Measurements from ENCODE around the gene IGFL1. TPM values are rescaled to one million over a fixed set of nuclear protein-coding genes. Genes with fewer than 3 reads are reported as not detected.

The IGFL1 gene
- total RNA-seq, 4 donors from 2014 or later, result not detected

GRCh38 chr19:46224773-46225172 is 4.8 kb upstream of the IGFL1 start:
- TF ChIP-seq CTCF (IDR thresholded peaks at IDR 0.05), result no peak
- no peak for TF ChIP-seq POLR2A (IDR thresholded peaks at IDR 0.05)
- no peak for TF ChIP-seq EP300 (IDR thresholded peaks at IDR 0.05)
- Histone ChIP-seq H3K9me3 (no peaks in the 10 kb centered on the region), H3K4me3 (no peak overlapping the region), H3K27me3 (peaks cover 0 to 44% of the 10 kb centered on the region in 2 donors), H3K27ac (no peak overlapping the region), H3K4me1 (peaks cover 0 to 17% (median 4%) of the 10 kb centered on the region in 4 donors), H3K36me3 (no peaks in the 10 kb centered on the region)
- no peak for DNase-seq (ENCODE audit: low spot score in 2 of 2)
- 80 to 91% methylated on average over 3 of the region's 3 CpGs for WGBS, 2 donors

- Histone ChIP-seq H3K27ac (no peak overlapping the region), H3K9me3 (no peaks in the 10 kb centered on the region), H3K4me3 (no peak overlapping the region), H3K27me3 (peaks cover 0 to 52% of the 10 kb centered on the region in 2 donors), H3K4me1 (peaks cover 0 to 17% (median 4%) of the 10 kb centered on the region in 4 donors), H3K36me3 (no peaks in the 10 kb centered on the region)
- 25 to 46% methylated on average over 5 of the region's 5 CpGs for WGBS, 2 donors
- TF ChIP-seq EP300 (IDR thresholded peaks at IDR 0.05) (no peak), POLR2A (IDR thresholded peaks at IDR 0.05) (no peak), CTCF (IDR thresholded peaks at IDR 0.05) (no peak)
- no peak for DNase-seq (ENCODE audit: low spot score in 2 of 2)
Measured at GRCh38 chr19:46225558-46226004, 4.0 kb upstream of the IGFL1 start.

GRCh38 chr19:46226438-46226973 is 3.0 kb upstream of the IGFL1 start:
- no peak overlapping the region for H3K27ac ChIP-seq
- no peaks in the 10 kb centered on the region for H3K9me3 ChIP-seq
- H3K27me3 ChIP-seq, result peaks cover 0 to 57% of the 10 kb centered on the region in 2 donors
- DNase-seq (ENCODE audit: low spot score in 2 of 2), result no peak
- peaks cover 0 to 17% (median 4%) of the 10 kb centered on the region in 4 donors for H3K4me1 ChIP-seq
- 65 to 66% methylated on average over 9 of the region's 9 CpGs for WGBS, 2 donors
- H3K36me3 ChIP-seq, result no peaks in the 10 kb centered on the region
- no peak overlapping the region for H3K4me3 ChIP-seq
- TF ChIP-seq EP300 (IDR thresholded peaks at IDR 0.05) (no peak), POLR2A (IDR thresholded peaks at IDR 0.05) (no peak), CTCF (IDR thresholded peaks at IDR 0.05) (no peak)

- Histone ChIP-seq H3K27ac (no peak overlapping the region), H3K4me3 (no peak overlapping the region), H3K9me3 (no peaks in the 10 kb centered on the region), H3K36me3 (no peaks in the 10 kb centered on the region), H3K4me1 (no peaks in the 10 kb centered on the region), H3K27me3 (peaks cover 0 to 27% of the 10 kb centered on the region in 2 donors)
- 59% methylated on average over 7 to 10 of the region's 10 CpGs for WGBS, 2 donors
- DNase-seq (ENCODE audit: low spot score in 2 of 2), result no peak
- TF ChIP-seq EP300 (IDR thresholded peaks at IDR 0.05) (no peak), POLR2A (IDR thresholded peaks at IDR 0.05) (no peak), CTCF (IDR thresholded peaks at IDR 0.05) (no peak)
Measured at GRCh38 chr19:46232029-46232428, 2.5 kb downstream of the IGFL1 start.

GRCh38 chr19:46232468-46232867 is 2.9 kb downstream of the IGFL1 start:
- Histone ChIP-seq H3K4me1 (no peaks in the 10 kb centered on the region), H3K27ac (no peak overlapping the region), H3K27me3 (peaks cover 0 to 23% of the 10 kb centered on the region in 2 donors), H3K4me3 (no peak overlapping the region), H3K36me3 (no peaks in the 10 kb centered on the region), H3K9me3 (no peaks in the 10 kb centered on the region)
- DNase-seq (ENCODE audit: low spot score in 2 of 2), result no peak
- no peak for TF ChIP-seq CTCF (IDR thresholded peaks at IDR 0.05)
- TF ChIP-seq EP300 (IDR thresholded peaks at IDR 0.05), result no peak
- TF ChIP-seq POLR2A (IDR thresholded peaks at IDR 0.05), result no peak
- WGBS, 2 donors, result 97% methylated on average over 7 of the region's 11 CpGs; no CpG with 5 or more reads in 1 of the 2 donors
